Ishikawa (cell line): Measurements from ENCODE around the gene INPP5B.

Experiments used
- CEBPB ChIP-seq: IDR thresholded peaks from 2 replicates; pipeline ENCODE4 v1.6.1; 2012
- EGR1 ChIP-seq: IDR thresholded peaks from 2 replicates; pipeline ENCODE4 v1.6.1; 2012
- FOXM1 ChIP-seq: IDR thresholded peaks from 2 replicates; pipeline ENCODE4 v1.6.1; 2012; ENCODE audit warnings: low read depth, borderline replicate concordance
- MAX ChIP-seq: IDR thresholded peaks from 2 replicates; pipeline ENCODE4 v1.6.1; 2012
- RAD21 ChIP-seq: IDR thresholded peaks from 2 replicates; pipeline ENCODE4 v1.6.1; 2012; ENCODE audit warnings: low read depth
- REST ChIP-seq: IDR thresholded peaks from 2 replicates; pipeline ENCODE4 v1.6.1; 2012; ENCODE audit warnings: low read depth, mild to moderate bottlenecking
- TAF1 ChIP-seq: IDR thresholded peaks from 2 replicates; pipeline ENCODE4 v1.6.1; 2012; ENCODE audit warnings: low read depth, mild to moderate bottlenecking
- TCF12 ChIP-seq: IDR thresholded peaks from 2 replicates; pipeline ENCODE4 v1.6.1; 2012; ENCODE audit warnings: low read depth
- TEAD4 ChIP-seq: IDR thresholded peaks from 2 replicates; pipeline ENCODE4 v1.6.1; 2012
- USF1 ChIP-seq: IDR thresholded peaks from 2 replicates; pipeline ENCODE4 v1.6.1; 2012
- ZBTB7A ChIP-seq: IDR thresholded peaks from 2 replicates; pipeline ENCODE4 v1.6.1; 2012; ENCODE audit warnings: low read depth

- TF ChIP-seq MAX, result no peak
- TF ChIP-seq CEBPB, result no peak
- no peak for TF ChIP-seq TCF12
- no peak for TF ChIP-seq REST
- TF ChIP-seq EGR1, result no peak
- TF ChIP-seq RAD21, result no peak
- TF ChIP-seq USF1, result no peak
- no peak for TF ChIP-seq TEAD4
- TF ChIP-seq ZBTB7A, result no peak
- no peak for TF ChIP-seq FOXM1
- TF ChIP-seq TAF1, result no peak
These were observed 27.7 kb upstream of the INPP5B start for GRCh38 chr1:37974567-37974966.
